Fibroblast of lung (primary cell): ENCODE data around the gene POC1B.

Source experiments
- CTCF ChIP-seq, 2 donors: IDR thresholded peaks in 1 of 2; conservative IDR thresholded peaks in 1 of 2; 1 replicate in 1 of 2; 2 replicates in 1 of 2; pipeline ENCODE4 v1.5.1; 2011 to 2012; ENCODE audit warnings: low read length in 2 of 2, control low read depth in 1 of 2, inconsistent platforms in 1 of 2, low read depth in 1 of 2, mild to moderate bottlenecking in 1 of 2
- EZH2 ChIP-seq: IDR thresholded peaks from 2 replicates; pipeline ENCODE4 v1.5.1; 2012; ENCODE audit warnings: low read length, control low read depth, mild to moderate bottlenecking; ENCODE audit errors: missing control alignments

DNA sequence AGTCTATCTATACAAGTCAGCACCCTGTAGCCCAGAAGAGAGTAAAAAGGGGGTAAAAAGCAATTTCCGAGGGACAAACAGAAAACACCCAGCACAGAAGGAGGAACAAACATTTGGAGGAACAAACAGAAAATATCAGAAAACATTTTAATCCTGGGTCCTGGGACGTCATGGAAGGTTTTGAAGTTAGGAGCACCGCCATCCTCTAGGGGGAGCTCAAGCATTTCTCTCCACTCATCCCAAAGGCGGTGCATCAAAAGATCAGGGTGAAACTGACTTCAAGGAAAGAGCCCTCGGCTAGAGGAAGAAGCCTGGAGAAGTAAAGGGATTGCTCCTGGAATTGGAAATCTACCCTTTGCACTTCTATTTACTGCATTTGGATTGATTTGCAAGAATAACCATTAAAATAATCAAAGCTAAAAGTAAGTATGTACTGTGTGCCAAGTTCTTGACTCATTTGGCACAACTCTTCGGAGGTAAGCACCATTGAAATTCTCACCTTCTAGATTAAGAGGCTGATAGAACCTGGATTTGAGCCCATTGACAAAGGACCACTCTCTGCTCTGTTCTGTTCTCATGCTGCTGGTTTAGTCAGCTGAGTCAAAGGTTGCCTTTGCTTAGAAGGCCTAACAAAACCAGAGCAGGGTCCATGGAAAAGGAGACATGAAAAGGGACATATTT, 17.2 kb upstream of the POC1B start:
- TF ChIP-seq CTCF (conservative IDR thresholded peaks at IDR 0.05 in 1 of 2, IDR thresholded peaks at IDR 0.05 in 1 of 2; ENCODE audit: low read depth in 1 of 2, low read length in 2 of 2) (peak; percentile 86 to 87), EZH2 (no peak)
